Fibroblast of the aortic adventitia (primary cell): ENCODE results near the gene SDF4. TPM values are rescaled to one million over a fixed set of nuclear protein-coding genes. Genes with fewer than 3 reads are reported as not detected.

Source experiments
- DNase-seq: peaks from one replicate; pipeline ENCODE4 v3.0.0-alpha.2; 2010; ENCODE audit warnings: low read depth
- H3K4me3 ChIP-seq: 2 replicates; pipeline ENCODE4 v1.5.1; 2011; ENCODE audit warnings: low read depth, mild to moderate bottlenecking, control low read depth, low read length, moderate library complexity
- total RNA-seq: library from RNA; depleted of rRNA; stranded (reverse); fragments of >200 nt; gene quantifications from 2 replicates; pipeline ENCODE4 v1.2.3, GENCODE V29; 2012; ENCODE audit warnings: low replicate concordance
- TF ChIP-seq, protein P1 (sequence below): IDR thresholded peaks from 2 replicates; pipeline ENCODE4 v1.5.1; 2011; ENCODE audit warnings: mild to moderate bottlenecking, low read length, control low read depth, inconsistent platforms; ENCODE audit not compliant: insufficient read depth

Gene SDF4
- total RNA-seq, 1 donor, result 91.6 TPM

DNA sequence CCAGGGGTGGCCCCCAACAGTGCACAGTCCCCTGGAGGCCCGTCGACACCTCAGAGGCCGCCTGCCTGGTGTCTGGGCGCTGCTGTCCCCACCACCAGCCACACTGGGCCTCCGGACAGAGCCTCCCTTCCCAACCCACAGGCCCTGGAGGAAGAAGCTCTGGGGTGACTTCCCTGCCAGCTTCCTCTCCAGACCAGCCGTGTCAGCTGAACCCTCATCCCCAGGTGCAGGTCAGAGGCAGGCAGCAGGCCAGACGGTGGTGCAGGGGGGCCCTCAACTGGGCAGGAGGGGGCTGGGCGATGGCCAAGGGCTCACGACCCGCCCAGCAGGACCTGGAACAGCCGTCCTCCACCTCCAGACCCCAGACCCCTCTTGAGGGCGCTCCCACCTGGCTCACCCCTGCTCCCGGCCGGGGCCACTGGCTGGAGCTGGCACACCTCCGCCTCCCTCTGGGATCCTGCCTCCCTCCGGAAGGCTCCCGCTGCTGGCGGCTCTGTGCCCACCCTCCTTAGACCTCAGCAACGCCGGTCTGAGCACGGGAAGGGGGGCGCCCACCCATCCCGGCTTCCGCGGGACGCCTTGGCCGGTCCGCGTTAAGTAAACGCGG lies 25.9 kb downstream of the SDF4 start:
- TF ChIP-seq, protein P1, sequence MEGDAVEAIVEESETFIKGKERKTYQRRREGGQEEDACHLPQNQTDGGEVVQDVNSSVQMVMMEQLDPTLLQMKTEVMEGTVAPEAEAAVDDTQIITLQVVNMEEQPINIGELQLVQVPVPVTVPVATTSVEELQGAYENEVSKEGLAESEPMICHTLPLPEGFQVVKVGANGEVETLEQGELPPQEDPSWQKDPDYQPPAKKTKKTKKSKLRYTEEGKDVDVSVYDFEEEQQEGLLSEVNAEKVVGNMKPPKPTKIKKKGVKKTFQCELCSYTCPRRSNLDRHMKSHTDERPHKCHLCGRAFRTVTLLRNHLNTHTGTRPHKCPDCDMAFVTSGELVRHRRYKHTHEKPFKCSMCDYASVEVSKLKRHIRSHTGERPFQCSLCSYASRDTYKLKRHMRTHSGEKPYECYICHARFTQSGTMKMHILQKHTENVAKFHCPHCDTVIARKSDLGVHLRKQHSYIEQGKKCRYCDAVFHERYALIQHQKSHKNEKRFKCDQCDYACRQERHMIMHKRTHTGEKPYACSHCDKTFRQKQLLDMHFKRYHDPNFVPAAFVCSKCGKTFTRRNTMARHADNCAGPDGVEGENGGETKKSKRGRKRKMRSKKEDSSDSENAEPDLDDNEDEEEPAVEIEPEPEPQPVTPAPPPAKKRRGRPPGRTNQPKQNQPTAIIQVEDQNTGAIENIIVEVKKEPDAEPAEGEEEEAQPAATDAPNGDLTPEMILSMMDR, result no peak
- H3K4me3 ChIP-seq, result no peak overlapping the region
- no peak for DNase-seq

DNA sequence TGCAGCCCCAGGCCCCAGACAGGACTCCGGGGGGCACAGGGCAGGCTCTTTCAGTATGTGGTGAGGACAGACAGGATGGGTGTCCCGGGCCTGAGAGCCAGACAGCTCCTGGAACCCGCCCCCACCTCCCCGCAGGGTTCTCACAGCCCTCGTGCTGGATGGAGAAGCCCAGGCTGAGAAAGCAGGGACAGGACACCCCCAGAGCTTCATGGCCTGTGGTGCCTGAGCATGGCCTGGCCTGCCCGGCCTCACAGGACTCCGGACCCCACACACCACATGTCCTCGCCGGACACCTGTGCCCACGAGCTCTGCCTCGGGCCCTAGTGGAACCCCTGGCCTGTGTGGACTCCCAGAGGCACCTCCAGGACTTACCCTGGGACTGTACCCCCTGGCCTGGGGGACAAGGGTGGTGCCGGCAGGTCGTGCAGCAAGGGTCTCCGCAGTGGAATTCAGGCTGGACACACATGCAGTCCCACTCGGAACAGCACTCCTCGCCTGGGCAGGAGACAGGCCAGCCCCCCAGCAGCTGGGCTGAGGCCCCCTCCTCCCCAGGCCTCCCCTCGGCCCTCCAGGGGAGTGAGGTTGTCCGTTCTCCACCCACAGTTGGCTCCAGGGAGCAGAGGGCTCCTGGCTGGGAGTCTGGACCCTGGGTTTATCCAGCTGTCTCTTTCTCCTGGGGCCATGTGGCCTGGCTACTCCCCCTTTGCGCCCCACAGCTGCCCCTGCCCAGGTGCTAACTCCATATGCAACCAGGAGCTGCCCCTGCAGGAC lies 26.6 kb downstream of the SDF4 start:
- no peak for DNase-seq
- TF ChIP-seq, protein P1, result no peak
- H3K4me3 ChIP-seq, result no peak overlapping the region

DNA sequence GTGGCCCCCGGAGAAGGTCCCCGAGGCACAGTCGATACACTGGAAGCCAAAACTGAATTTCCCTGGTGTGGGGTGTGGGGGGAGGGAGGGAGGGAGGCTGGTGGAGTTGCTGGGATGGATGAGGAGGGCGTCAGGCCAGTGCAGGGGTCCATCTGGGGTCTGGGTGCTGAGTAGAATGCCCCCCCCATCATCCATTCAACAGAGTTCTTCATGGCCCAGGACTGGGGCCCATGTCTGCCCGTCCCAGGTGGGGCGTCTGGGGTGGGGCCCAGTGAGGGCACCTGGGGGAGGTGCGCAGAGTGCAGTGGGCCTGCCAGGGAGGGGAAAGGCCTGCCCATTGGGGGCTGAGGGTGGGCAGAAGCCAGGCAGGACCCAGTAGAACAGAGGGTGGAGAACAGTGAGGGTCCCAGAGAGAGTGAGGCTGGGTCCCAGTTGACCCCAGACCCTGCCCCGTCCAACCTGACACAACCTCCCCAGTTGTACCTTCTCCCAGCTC lies 27.3 kb downstream of the SDF4 start:
- TF ChIP-seq, protein P1, result no peak

DNA sequence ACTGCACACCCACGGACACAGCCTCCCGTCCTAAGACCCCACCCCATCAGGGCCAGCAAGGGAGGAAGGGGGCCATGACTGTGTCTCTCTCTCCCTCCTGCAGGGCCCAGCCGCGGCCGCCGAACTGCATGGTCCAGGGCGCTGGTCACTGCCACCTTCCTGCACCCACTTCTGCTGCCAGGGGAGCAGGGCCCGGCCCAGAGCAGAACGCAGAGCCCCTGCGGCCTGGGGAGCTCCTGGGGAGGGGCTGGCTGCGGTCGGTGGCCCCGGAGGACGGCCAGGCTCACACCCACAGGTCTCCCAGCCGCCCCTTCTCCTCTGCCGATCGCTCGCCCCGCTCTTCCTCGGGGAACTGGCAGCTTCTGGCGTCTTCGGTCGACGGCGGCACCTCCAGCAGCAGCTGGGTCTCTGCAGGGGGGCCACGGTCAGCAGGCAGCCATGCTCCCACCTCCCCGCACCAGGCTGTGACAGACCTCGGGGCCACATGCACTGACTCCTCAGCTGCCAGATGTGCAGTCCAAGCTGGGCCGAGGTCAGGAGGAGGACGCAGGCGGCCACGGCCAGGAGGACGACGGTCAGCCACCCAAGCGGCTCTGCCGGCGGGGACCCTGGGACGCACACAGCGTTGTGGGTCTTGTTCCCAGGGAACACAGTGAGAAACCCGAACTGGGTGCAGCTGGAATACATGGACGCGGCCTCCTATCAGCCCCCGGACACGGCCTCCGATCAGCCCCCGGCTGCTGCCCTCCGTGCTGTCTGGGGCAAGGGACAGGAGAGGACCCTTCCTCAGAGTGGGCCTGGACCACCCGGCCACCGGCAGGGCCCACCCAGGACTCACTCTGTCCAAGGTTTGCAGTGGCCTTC lies 28.0 kb downstream of the SDF4 start:
- no peak for DNase-seq
- H3K4me3 ChIP-seq, result no peak overlapping the region
- TF ChIP-seq, protein P1, result no peak

More for the DNA sequence above, 27.3 kb downstream of the SDF4 start:
- DNase-seq, result no peak
- H3K4me3 ChIP-seq, result no peak overlapping the region

DNA sequence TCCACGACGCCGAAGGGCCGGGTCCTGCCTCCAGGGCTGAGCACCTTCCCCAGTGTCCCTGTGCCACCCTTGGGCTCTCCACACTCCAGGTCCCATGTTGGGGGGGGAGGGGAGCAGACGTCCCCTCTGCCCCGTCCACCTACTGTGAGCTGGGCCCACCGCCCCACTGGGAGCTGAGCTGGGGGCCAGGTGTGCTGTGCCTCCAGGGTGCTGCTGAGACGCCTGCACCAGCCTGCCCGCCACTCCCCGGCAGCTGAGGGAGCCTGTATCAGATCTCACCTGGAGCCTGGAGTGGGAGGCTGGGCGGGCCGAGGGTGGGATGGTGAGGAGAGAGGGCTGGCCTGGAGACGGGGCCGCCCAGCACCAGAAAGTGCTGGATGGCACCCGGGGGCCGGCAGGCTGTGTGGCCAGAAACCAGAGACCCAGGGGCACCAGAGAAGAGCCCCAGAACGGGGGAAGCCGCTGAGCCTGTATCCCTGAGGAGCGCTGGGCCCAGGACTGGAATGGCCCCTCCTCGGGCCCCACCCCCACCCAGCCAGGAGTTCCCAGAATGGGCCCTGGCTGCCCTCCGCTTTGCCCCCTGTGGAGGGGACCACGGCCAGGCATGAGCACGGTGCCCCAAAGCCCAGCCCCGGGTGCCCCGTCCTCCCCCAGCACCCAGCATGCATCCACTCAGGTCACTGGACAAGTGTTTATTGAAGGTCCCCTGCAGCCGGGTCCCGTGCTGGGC lies 28.8 kb downstream of the SDF4 start:
- DNase-seq, result no peak
- H3K4me3 ChIP-seq, result no peak overlapping the region
- TF ChIP-seq, protein P1, result no peak
